Testis (tissue), 3 donors: ENCODE data around the gene GRIA3. TPM values are rescaled to one million over a fixed set of nuclear protein-coding genes. Genes with fewer than 3 reads are reported as not detected.

Source experiments
- DNase-seq: peaks from one replicate; pipeline ENCODE4 v3.0.0-alpha.2; 2019
- H3K27ac ChIP-seq, 2 donors: fragments of 200-600 bp; sonication (generic); one replicate each; pipeline ENCODE4 v1.5.1; 2019
- H3K27me3 ChIP-seq: fragments of 200-600 bp; sonication (generic); one replicate; pipeline ENCODE4 v1.5.1; 2019
- H3K36me3 ChIP-seq: fragments of 200-600 bp; sonication (generic); one replicate; pipeline ENCODE4 v1.5.1; 2017; ENCODE audit warnings: low read depth; ENCODE audit errors: missing control alignments
- H3K4me1 ChIP-seq: fragments of 200-600 bp; sonication (generic); one replicate; pipeline ENCODE4 v1.5.1; 2019
- H3K4me3 ChIP-seq, 2 donors: fragments of 200-600 bp; sonication (generic); one replicate each; pipeline ENCODE4 v1.5.1; 2017 to 2019
- H3K9me3 ChIP-seq: fragments of 200-600 bp; sonication (generic); one replicate; pipeline ENCODE4 v1.5.1; 2017
- POLR2A ChIP-seq: fragments of 450-650 bp; IDR thresholded peaks from one replicate; pipeline ENCODE4 v1.6.1; 2017; ENCODE audit warnings: antibody characterized with exemption, mild to moderate bottlenecking, moderate library complexity
- WGBS, 2 donors: methylation state at CpG; one replicate each; pipeline ENCODE4 v1.1.5; 2018; 5-methylcytosine and 5-hydroxymethylcytosine counted together
- intact Hi-C: fragments of 100-400 bp; cut with DNase I; formaldehyde crosslinking; loops from one replicate; pipeline ENCODE4 v1.15.1; 2023; ENCODE audit warnings: low total_unique reads
- polyA plus RNA-seq: library from polyadenylated mRNA; stranded (reverse); fragments of 350-450 nt; fragmentation: Illumina TruSeq; extraction: RNeasy Lipid Tissue Mini Kit (QIAGEN cat#74804); gene quantifications from one replicate; pipeline ENCODE4 v1.2.3, GENCODE V29; 2014; ENCODE audit warnings: low read depth, low replicate concordance; ENCODE audit not compliant: insufficient read depth
- total RNA-seq, 2 donors: library from RNA; depleted of rRNA; stranded (reverse); fragments of >200 nt; gene quantifications; one replicate each; pipeline ENCODE4 v1.2.3, GENCODE V29; 2016
- TF ChIP-seq, protein P1 (sequence below), 3 experiments: fragments of 450-650 bp in 2 of 3; fragments of 200-600 bp in 1 of 3; sonication (generic) in 1 of 3; IDR thresholded peaks; one replicate each; pipeline ENCODE4 v1.5.1; 2016 to 2019; ENCODE audit warnings: antibody characterized with exemption in 3 of 3, mild to moderate bottlenecking in 2 of 3, moderate library complexity in 1 of 3

The GRIA3 gene
- total and polyA plus RNA-seq, 3 donors from 2014 or later, result 1.2 to 2.4 (median 2.0) TPM

DNA sequence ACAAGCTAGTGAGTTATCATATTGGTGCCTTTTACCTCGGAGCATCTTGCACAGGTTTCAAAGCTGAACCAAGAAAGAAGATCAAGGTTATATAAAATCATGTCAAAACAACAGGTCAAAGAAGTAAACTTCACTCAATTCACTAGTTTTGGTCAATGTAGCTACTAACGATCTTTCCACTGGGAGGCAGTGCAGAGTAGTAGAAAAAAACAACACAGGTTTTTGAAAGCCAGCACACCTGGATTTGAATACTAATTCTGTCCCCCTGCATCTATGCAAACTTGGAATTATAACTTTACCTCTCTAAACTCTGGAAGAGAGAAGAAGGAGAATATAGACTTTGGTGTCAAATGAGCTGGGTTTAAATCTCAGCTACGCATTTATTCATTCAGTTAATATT lies 266.1 kb downstream of the GRIA3 start:
- TF ChIP-seq, protein P1, sequence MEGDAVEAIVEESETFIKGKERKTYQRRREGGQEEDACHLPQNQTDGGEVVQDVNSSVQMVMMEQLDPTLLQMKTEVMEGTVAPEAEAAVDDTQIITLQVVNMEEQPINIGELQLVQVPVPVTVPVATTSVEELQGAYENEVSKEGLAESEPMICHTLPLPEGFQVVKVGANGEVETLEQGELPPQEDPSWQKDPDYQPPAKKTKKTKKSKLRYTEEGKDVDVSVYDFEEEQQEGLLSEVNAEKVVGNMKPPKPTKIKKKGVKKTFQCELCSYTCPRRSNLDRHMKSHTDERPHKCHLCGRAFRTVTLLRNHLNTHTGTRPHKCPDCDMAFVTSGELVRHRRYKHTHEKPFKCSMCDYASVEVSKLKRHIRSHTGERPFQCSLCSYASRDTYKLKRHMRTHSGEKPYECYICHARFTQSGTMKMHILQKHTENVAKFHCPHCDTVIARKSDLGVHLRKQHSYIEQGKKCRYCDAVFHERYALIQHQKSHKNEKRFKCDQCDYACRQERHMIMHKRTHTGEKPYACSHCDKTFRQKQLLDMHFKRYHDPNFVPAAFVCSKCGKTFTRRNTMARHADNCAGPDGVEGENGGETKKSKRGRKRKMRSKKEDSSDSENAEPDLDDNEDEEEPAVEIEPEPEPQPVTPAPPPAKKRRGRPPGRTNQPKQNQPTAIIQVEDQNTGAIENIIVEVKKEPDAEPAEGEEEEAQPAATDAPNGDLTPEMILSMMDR (IDR thresholded peaks at IDR 0.05), result no peak
- 65 to 81% methylated on average over 3 of the region's 3 CpGs for WGBS, 2 donors

DNA sequence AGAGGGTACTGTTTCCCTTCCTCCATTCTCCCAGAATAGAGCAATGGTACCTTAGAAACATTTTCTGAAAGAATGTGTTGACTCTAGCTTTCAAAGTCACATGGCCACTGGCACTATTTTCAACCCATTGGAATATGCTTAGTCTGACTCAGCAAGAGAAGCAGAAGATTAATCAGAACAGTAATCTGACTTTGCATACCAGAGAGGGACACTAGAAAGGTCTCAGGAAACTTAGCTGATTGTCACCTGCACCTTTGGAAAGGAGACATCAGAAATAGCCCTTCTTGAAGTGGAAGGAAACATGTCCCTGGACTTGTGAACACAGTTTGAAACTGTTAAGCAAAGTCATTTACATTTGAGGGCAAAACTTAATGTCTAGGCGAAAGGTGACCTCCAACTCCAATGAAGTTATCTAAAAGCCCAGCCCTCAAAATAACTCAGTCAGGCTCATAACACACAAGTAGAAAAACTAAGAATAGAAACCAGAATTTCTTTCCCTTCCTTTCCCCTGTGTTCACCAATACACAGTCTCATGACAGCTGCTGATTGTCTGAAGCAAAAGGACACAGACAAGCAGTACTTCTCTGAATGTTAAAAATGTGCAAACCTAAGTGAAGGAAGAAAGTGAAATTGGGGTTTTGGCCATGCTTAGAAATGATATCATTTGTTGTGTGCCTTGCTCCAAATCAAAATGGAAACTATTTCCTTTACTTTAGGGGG lies 270.8 kb downstream of the GRIA3 start:
- no peak overlapping the region for H3K27ac ChIP-seq
- WGBS, 2 donors, result 53 to 80% methylated on average over 1 of the region's 1 CpG
- no peaks in the 10 kb centered on the region for H3K27me3 ChIP-seq
- no peaks in the 10 kb centered on the region for H3K36me3 ChIP-seq
- intact Hi-C loops, result no loop called here
- H3K4me3 ChIP-seq, result no peak overlapping the region
- no peaks in the 10 kb centered on the region for H3K4me1 ChIP-seq
- no peak for DNase-seq
- no peaks in the 10 kb centered on the region for H3K9me3 ChIP-seq
- TF ChIP-seq, protein P1 (IDR thresholded peaks at IDR 0.05), result no peak
- no peak for TF ChIP-seq POLR2A

More for the DNA sequence above, 266.1 kb downstream of the GRIA3 start:
- no peaks in the 10 kb centered on the region for H3K9me3 ChIP-seq
- DNase-seq, result no peak
- no peak overlapping the region for H3K27ac ChIP-seq
- intact Hi-C loops, result no loop called here
- H3K36me3 ChIP-seq, result no peaks in the 10 kb centered on the region
- no peaks in the 10 kb centered on the region for H3K27me3 ChIP-seq
- no peaks in the 10 kb centered on the region for H3K4me1 ChIP-seq
- H3K4me3 ChIP-seq, result no peak overlapping the region

DNA sequence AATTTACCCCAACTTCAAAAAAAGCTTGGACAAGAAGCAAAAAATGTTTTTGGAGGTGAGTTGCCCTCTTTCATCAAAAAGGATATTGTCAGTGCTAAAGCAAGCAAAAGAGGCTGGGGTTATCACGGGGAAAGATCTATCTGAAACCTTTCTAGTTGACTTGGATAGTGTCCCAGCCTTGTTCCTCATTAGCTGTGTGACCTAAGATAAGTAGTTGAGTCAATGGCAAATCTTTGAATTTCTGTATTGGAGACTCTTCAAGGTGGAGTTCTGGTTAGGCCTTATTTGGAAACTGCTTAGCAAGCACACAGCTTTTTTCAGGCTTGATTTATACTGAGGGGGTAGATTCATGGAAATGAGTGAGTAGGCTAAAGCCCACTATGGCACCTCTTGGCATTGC lies 271.6 kb downstream of the GRIA3 start:
- Histone ChIP-seq H3K36me3 (no peaks in the 10 kb centered on the region), H3K27ac (no peak overlapping the region), H3K9me3 (no peaks in the 10 kb centered on the region), H3K4me3 (no peak overlapping the region), H3K4me1 (no peaks in the 10 kb centered on the region), H3K27me3 (no peaks in the 10 kb centered on the region)
- 0 to 82% methylated on average over 1 of the region's 1 CpG for WGBS, 2 donors
- intact Hi-C loops, result no loop called here
- no peak for DNase-seq
- TF ChIP-seq POLR2A, result no peak
- TF ChIP-seq, protein P1 (IDR thresholded peaks at IDR 0.05), result no peak

DNA sequence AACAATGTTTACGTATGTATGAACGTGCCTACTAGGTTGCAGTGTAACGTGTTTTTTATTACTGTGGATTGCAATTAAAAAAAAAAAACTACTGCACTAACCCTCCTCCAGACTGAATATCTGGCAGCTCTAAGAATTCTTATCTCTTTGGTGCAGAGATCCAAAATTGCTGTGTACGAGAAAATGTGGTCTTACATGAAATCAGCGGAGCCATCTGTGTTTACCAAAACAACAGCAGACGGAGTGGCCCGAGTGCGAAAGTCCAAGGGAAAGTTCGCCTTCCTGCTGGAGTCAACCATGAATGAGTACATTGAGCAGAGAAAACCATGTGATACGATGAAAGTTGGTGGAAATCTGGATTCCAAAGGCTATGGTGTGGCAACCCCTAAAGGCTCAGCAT lies 280.6 kb downstream of the GRIA3 start:
- Histone ChIP-seq H3K27me3 (no peaks in the 10 kb centered on the region), H3K9me3 (no peaks in the 10 kb centered on the region), H3K4me1 (no peaks in the 10 kb centered on the region), H3K36me3 (no peaks in the 10 kb centered on the region), H3K27ac (no peak overlapping the region), H3K4me3 (no peak overlapping the region)
- intact Hi-C loops, result no loop called here
- WGBS, 2 donors, result 41 to 60% methylated on average over 10 of the region's 10 CpGs
- no peak for DNase-seq
- no peak for TF ChIP-seq POLR2A
- TF ChIP-seq, protein P1 (IDR thresholded peaks at IDR 0.05), result no peak

DNA sequence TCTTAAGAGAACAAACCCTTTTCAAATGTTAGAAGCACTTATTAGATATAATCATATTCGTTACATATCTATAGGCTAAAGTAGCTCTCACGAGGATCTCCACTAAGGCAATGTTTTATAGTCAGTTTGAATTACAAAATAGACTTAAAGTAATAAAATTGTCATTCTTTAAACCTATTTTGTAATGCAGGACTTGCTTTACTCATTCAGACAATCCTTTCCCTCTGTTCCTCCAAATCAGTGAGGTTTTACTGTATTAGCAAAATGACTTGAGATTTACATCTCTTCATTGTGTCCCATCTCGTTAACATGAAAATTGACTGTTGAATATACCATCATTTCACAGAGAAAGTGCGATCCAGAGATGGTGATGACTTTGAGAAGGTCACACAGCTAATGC lies 284.4 kb downstream of the GRIA3 start:
- Histone ChIP-seq H3K9me3 (no peaks in the 10 kb centered on the region), H3K27me3 (no peaks in the 10 kb centered on the region), H3K4me1 (no peaks in the 10 kb centered on the region), H3K4me3 (no peak overlapping the region), H3K27ac (no peak overlapping the region), H3K36me3 (no peaks in the 10 kb centered on the region)
- TF ChIP-seq, protein P1 (IDR thresholded peaks at IDR 0.05), result no peak
- no peak for TF ChIP-seq POLR2A
- WGBS, 2 donors, result 83 to 84% methylated on average over 4 of the region's 4 CpGs
- DNase-seq, result no peak
- intact Hi-C loops, result no loop called here
